ENCODE data around the gene CEP112.

Gene CEP112

DNA sequence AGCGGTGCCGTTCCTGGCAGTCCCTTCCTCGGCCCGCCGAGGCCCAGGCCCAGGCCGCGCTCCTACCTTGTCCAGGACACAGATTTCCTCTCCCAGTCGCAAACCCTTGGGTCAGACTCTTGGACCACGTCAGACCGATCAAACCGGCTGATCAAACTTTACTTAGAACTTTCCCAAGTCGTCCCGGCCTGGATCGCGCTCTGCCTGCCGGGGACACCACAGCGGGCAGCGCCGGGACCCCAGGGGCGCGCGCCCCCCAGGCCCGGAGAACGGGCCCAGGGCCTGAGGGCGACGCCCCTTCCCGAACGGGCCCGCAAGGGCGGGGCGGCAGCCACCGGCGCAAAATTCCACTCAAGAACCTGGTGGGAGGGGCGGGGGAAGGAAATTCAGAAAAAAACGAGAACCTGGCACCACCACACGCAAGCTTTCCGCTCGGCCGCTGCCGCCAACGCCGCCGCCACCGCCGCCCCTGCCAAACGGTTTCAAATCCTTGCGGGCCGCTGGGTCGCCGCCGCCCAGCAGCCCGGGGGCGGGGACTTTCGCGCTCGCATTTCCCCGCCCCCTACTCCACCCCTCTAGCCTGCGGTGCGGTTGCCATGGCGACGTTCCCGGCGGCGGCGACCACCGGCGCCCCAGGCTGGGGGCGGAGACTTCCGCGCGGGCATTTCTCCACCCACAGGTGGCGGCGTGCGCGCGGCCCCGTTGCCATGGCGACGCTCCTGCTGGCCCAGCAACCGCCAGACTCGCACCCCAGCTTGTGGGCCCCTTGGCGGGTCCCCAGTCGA is at the start of gene CEP112:
Gene CEP112 (minus strand): TSS at position 541 of the 785 bp plus-strand sequence.
- no peak for FAIRE-seq

GRCh38 chr17:66240630-66241029 is 48.7 kb upstream of the CEP112 start:
- FAIRE-seq, result no peak

DNA sequence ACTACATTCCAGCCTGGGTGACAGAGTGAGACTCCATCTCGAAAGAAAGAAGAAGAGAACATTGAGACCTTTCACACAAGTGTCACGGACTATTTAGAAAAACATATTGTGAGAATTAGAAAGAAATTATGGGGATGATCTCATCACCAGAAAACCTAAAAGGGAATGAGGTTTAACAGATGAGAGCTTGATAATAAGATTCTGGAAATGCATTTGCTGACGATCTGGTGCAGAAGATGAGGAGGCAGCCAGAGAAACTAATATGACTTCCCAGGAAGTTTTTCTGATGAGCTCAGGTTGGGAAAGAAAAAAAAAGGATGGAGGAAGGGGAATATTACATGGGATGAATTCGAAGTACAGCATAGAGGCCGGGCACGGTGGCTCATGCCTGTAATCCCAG is 48.1 kb upstream of the CEP112 start:
- FAIRE-seq, result no peak

DNA sequence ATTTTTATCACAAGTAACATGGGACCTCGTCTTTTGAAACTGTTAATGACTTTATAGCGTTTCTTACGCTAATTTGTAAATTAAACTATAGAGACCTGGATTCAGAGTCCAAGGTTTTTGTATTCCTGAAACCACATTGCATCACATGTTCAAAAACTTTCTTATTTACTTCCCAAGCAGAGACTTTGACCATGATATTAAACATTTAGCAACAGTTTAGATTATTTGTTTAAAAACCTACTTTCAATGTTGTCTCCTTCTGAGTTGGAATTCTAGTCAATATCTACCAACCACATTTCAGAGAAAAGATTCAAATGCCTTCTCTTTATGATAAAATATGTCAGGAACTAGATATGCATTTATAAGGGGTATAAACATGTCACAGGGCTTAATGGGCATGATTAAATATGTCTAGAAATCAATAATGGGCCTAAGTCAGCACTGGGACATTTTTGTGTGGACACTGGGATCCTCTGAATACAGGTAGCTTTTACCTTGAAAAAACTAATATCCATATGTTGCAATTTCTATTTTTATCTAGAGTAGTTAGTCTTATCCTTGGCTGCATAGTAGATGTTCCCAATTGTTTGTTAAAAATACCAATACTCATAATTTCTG is 43.6 kb upstream of the CEP112 start:
- FAIRE-seq, result no peak

GRCh38 chr17:66234611-66235010 is 42.7 kb upstream of the CEP112 start:
- no peak for FAIRE-seq

- no peak for FAIRE-seq
Observed at GRCh38 chr17:66233023-66233753, 41.3 kb upstream of the CEP112 start.

- no peak for FAIRE-seq
Observed at GRCh38 chr17:66230922-66231591, 39.1 kb upstream of the CEP112 start.

DNA sequence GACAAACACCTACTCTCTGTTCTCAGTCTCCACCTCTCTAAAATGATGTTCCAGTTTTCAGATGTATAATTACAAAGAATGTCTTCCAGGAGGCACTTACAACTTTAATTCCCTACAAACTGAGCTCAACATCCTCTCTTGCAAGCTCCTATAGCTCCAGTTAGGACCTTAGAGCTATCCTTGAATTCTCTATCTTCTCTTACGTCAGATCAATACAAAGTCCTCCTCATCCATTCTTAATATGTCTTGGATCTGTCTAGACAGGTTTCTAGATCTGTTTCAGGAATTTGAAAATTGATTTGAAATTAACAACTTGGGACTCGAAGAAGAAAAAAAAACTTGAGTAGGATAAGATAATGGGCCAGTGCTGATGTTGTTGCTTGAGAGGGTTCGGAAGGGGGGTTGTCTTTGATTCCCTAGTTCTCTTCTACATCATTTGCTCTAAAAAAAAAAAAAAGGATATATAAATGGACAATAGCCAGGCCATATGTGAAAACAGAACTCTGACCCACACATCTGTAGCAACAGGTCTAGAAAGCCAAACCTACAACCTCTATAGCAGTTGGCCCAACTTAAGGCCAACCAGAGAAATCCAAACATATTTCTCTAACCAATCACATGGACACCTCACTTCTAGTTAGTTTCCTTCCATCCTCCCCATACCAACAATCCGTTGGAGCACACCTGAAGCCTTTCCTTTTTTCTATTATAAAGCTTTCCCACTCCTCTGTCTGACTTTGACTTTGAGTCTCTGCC is 38.0 kb upstream of the CEP112 start:
- no peak for FAIRE-seq

- FAIRE-seq, result no peak
Observed at GRCh38 chr17:66228887-66229782, 37.2 kb upstream of the CEP112 start, which contains the start of gene APOH. TSS of gene APOH (minus strand) at chr17:66229415. CDS start at chr17:66229379, 36 bp downstream.

DNA sequence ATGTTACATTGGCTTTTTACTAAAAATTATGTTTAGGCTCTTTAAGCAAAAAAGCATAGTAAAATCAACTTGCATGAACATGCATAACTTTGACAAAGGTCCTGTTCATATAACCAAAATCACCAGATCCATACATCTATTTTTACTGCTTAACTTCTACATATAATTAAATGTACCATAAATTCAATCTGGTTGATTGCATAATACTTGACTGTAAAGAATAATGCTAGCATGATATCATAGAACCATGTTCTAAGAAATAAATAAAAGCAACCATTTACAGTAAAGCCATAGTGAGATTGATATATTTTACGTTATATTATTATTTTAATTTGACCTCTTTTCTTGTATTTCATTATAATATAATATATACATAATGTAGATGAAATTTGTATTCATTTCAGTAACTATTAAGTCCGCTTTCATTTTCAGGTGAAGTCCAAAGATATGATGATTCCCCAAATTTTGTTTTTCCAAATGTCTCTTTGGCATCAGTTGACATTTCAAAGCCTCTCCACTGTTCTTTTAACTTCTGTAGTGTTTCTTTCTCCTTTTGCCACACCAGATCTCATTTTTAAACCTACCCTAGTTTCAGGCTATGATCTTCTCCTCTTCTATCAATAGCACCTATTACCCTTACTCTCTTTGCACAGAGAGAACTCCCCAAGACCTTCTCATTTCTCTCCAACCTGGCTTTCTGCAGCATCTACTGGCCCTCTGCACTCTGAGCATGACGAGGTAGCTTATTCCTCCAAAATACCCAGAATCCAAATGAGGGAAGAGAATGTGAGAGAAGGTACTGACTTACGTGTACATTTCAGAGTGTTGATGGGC is 35.5 kb upstream of the CEP112 start:
- no peak for FAIRE-seq

- no peak for FAIRE-seq
Observed at GRCh38 chr17:66222798-66223350, 30.9 kb upstream of the CEP112 start.

DNA sequence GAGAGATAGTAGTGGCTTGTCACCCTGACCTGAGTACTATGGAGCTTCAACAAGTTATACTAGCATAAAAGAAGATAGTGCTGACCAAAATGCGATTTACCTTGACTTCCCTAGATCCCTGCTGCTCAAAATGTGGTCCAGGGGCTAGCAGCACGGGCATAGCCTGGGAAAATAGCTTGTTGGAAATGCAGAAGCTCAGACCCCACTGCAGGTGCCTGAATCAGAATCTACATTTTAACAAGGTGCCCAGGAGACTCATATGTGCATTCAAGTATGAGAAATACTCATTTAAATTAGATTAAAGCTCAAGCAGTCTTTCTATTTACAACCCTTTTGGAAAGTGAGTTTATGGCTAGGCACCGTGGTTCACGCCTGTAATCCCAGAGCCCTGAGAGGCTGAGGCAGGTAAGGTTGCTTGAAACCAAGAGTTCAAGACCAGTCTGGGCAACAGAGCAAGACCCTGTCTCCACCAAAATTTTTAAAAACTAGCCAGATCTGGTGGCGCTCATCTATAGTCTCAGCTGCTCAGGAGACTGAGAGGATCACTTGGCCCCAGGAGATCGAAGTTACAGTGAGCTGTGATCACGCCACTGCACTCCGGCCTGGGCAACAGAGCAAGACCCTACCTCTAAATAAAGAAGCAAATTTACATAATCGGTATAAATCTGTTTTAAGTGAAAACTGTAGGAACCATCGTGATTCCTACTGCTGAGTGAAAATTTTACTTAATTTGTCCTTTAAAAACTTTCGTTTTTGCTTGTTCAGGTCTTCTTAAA is 30.0 kb upstream of the CEP112 start:
- no peak for FAIRE-seq

GRCh38 chr17:66221343-66221742 is 29.4 kb upstream of the CEP112 start:
- no peak for FAIRE-seq

DNA sequence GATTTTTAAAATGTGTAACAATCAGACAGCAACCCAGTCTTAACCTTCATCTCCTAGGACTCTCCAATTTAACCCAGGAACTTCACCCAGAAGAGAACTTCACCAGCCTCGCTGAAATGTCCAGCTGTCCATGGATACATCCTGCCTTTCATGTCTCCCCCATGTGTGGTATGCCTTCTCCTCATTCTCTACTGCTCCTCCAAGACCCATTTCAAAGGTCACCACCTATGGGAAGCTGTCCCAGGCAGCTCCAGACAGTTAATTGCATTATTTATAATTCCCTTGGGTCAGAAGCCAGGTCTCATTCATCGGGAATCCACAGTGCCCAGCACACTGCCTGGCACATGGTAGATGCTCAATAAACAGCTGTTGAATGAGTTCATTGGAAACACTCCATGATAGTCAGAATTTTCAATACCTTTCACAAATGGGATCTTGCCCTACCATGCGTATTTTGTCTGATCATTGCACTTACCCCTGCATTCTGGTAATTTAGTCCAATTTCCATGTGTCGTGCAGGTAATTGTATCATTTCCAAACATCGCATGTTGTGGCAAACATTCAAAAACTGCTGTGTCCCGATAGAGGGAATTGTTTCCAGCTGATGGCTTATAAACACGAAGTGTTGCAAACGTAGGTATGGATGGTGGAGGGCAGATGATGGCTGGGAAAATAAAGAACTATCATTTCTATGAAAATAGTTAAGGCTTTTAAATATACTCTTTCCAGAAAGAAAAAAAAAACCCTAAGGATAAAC is 28.3 kb upstream of the CEP112 start:
- FAIRE-seq, result no peak

DNA sequence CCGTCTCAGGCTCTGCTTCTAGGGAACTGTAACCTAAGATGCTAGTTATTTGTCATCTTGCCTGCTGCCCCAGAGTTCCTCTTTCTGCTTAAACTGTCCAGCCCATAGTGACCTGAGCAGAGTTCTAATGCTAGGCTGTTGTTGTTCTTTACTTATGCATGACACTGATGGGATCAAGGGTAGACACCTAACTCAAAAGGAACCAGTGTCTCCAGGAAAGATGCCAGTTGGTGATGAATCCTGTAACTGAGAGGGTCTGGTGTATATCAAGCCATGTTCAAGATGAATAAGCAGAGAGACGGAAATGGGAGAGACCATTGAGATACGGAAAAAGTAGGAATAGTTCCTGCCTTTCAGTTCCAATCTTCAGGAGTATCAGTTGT is 23.6 kb upstream of the CEP112 start:
- FAIRE-seq, result no peak

DNA sequence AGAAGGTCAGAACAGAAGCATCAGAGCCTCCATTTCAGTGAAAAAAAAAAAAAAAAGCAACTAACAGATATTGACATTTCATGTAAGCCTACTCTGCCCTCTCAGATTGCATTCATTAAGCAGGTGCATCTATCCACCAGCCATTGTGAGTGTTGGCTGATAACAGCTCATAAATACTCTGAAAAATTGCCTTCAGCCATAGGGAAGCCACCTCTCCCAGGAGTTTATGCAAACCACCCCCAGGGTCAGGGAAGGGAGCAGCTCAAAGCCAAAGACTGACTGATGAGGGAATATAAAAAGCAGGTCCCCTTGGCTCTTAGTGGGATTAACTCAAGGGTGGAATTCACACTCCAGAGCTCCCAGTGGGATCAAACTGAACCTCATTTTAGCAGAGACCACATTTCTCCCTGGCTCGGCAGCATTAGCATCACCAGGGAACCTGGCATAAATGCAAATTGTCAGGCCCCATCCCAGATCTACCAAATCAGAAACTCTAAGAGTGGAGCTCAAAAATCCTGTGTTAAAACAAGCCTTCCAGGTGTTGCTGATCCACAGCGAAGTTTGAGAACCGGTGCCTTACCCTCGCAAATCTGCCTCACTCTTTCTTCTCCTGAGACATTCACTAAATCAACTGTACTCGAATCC is 23.1 kb upstream of the CEP112 start:
- FAIRE-seq, result no peak

- no peak for FAIRE-seq
Observed at GRCh38 chr17:66211047-66211810, 19.3 kb upstream of the CEP112 start.
